ENCODE measurements around the gene C1orf56.
"Not testable (repeated sequence)": the region's sequence is repeated elsewhere in the genome, so short reads cannot be mapped to it uniquely, and the experiment has no call there.

Gene C1orf56

GRCh38 chr1:151065089-151065645 is 17.6 kb downstream of the C1orf56 start:
- DNase-seq: no peak

GRCh38 chr1:151067185-151067584 is 19.6 kb downstream of the C1orf56 start:
- no peak for DNase-seq

- no peak for DNase-seq
Measured at GRCh38 chr1:151069103-151069486, 21.5 kb downstream of the C1orf56 start.

GRCh38 chr1:151070474-151071276 is 23.1 kb downstream of the C1orf56 start, which contains the start of gene GABPB2:
GABPB2 (plus strand) TSS chr1:151070761; CDS start chr1:151088190, 17,429 bp downstream.
- DNase-seq: no peak

GRCh38 chr1:151072224-151072623 is 24.7 kb downstream of the C1orf56 start:
- DNase-seq: no peak

- no peak for DNase-seq
Measured at GRCh38 chr1:151085953-151086559, 38.5 kb downstream of the C1orf56 start.

- DNase-seq: not testable (repeated sequence)
Measured at GRCh38 chr1:151097426-151097825, 49.9 kb downstream of the C1orf56 start.

- no peak for DNase-seq
Measured at GRCh38 chr1:151098126-151098525, 50.6 kb downstream of the C1orf56 start.
